Myometrial cell (primary cell): ENCODE data around the gene ART5. TPM values are rescaled to one million over a fixed set of nuclear protein-coding genes. Genes with fewer than 3 reads are reported as not detected.

ENCODE experiments used
- total RNA-seq: library from RNA; depleted of rRNA; stranded (reverse); fragments of >200 nt; gene quantifications from 2 replicates; pipeline ENCODE4 v1.2.3, GENCODE V29; 2015

ART5 gene
- total RNA-seq: not detected in 2 replicates

GRCh38 chr11:3641701-3642070 lies at the start of gene ART5:
Gene ART5, minus strand, starts transcription at chr11:3641992. Its CDS starts 130 bp downstream, at chr11:3641862.

GRCh38 chr11:3671334-3672254 lies 29.8 kb upstream of the ART5 start, which contains the start of gene CHRNA10:
Gene CHRNA10, minus strand, starts transcription at chr11:3671384. Its CDS starts 72 bp downstream, at chr11:3671312.

GRCh38 chr11:3644817-3645235 lies 3.0 kb upstream of the ART5 start, which contains the start of gene ART1:
Gene ART1, plus strand, starts transcription at chr11:3645128. Its CDS starts 14,086 bp downstream, at chr11:3659214.

Other genes starting within 250 kb of the ART5 start
- not detected in 2 replicates for gene ART1, start 3.1 kb upstream of the ART5 start, total RNA-seq
- gene CHRNA10, start 29.4 kb upstream of the ART5 start, total RNA-seq: 0.71 TPM in 1 of 2 replicates, not detected in the other
- 76.7 and 77.3 TPM in 2 replicates for gene NUP98, start 155.6 kb upstream of the ART5 start, total RNA-seq
- gene PGAP2, start 166.6 kb upstream of the ART5 start, total RNA-seq: 13.5 and 15.2 TPM in 2 replicates
- 41.5 and 41.8 TPM in 2 replicates for gene RHOG, start 199.0 kb upstream of the ART5 start, total RNA-seq
- gene STIM1, start 213.7 kb upstream of the ART5 start, total RNA-seq: 16.4 and 19.8 TPM in 2 replicates